HFFc6 (cell line): ENCODE data around the gene KCNJ12. TPM values are rescaled to one million over a fixed set of nuclear protein-coding genes. Genes with fewer than 3 reads are reported as not detected.
"Not testable (repeated sequence)": the region's sequence is repeated elsewhere in the genome, so short reads cannot be mapped to it uniquely, and the experiment has no call there.

Experiments
- DNase-seq: peaks from one replicate; pipeline ENCODE4 v3.0.0-alpha.2; 2018
- H3K27ac Mint-ChIP-seq: 2 replicates; pipeline ENCODE4 v1.8.0; 2020; ENCODE audit warnings: mild to moderate bottlenecking, mixed read lengths
- H3K27me3 Mint-ChIP-seq: 2 replicates; pipeline ENCODE4 v1.8.0; 2021; ENCODE audit warnings: mild to moderate bottlenecking, moderate library complexity, mixed read lengths; ENCODE audit not compliant: insufficient read depth
- H3K36me3 Mint-ChIP-seq: 2 replicates; pipeline ENCODE4 v1.8.0; 2021; ENCODE audit warnings: low read depth, mixed read lengths
- H3K4me1 Mint-ChIP-seq: 2 replicates; pipeline ENCODE4 v1.8.0; 2020; ENCODE audit warnings: low read depth, mixed read lengths
- H3K4me3 Mint-ChIP-seq: 2 replicates; pipeline ENCODE4 v1.8.0; 2020; ENCODE audit warnings: mild to moderate bottlenecking, moderate library complexity, mixed read lengths
- H3K9me3 Mint-ChIP-seq: 2 replicates; pipeline ENCODE4 v1.8.0; 2020; ENCODE audit warnings: mild to moderate bottlenecking, mixed read lengths
- CTCF ChIP-seq: fragments of 200-600 bp; sonication (generic); IDR thresholded peaks from 2 replicates; pipeline ENCODE4 v1.5.0; 2021; ENCODE audit warnings: antibody characterized with exemption, mild to moderate bottlenecking
- total RNA-seq, 6 experiments: library from RNA; stranded (reverse); fragmentation: NEBNext Ultra II Directional; extraction: Animal tissue kit (Norgen Biotek cat#: 25700); gene quantifications; 2 replicates in 1 of 6; 3 replicates in 5 of 6; pipeline ENCODE4 v1.2.3, GENCODE V29; 2021

The KCNJ12 gene
- total RNA-seq, 6 experiments from 2014 or later = not detected

- DNase-seq = no peak
- Mint-ChIP-seq H3K27me3 (peaks cover 5% of the 10 kb centered on the region), H3K36me3 (no peaks in the 10 kb centered on the region), H3K27ac (no peak overlapping the region), H3K4me1 (no peaks in the 10 kb centered on the region), H3K9me3 (no peaks in the 10 kb centered on the region), H3K4me3 (no peak overlapping the region)
- TF ChIP-seq CTCF = no peak
Observed at GRCh38 chr17:21417921-21418320, 41.8 kb downstream of the KCNJ12 start.

DNA sequence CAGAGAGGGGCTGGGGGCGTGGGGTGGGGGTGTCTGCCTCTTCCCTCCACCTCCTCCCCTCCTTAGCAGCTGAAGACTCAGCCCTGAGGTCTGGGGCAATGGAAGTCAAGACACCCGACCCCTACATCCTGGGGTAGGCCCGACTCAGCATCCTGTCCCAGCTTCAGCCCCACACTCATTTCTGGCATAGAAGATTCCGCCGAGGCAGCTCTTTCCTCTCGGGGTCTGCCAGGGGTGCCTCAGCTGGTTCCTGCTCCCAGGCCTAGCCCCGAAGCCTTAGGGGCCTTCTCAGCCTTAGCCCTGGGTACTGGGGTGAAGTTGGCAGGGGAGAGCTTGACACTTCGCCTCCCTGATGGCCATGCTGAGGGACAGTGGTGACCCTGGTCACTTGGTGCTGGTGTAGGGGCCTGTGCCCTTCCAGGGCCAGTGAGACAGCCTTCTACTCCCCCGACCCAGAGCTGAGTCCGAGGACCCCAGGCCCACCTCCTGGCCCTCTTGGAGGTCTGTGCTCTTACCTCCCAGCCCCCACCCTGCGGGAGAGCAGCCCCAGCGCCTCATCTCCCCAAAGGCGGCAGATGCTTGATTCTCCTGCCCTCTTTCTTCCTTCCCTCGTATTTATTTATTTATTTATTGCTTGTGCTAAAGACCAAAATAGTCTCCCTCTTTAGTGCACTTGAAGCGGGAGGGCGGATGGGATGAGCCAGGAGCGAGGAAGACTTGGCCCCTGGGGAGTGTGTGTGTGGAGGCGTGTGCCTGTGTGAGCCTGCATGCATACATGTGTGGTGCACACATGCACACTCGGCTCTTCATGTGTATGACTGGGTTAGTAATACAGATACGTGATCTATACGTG is 42.5 kb downstream of the KCNJ12 start:
- no peak for DNase-seq
- no peak overlapping the region for H3K27ac Mint-ChIP-seq
- peaks cover 7% of the 10 kb centered on the region for H3K27me3 Mint-ChIP-seq
- H3K4me1 Mint-ChIP-seq = no peaks in the 10 kb centered on the region
- no peak overlapping the region for H3K4me3 Mint-ChIP-seq
- no peak for TF ChIP-seq CTCF
- H3K9me3 Mint-ChIP-seq = no peaks in the 10 kb centered on the region
- H3K36me3 Mint-ChIP-seq = no peaks in the 10 kb centered on the region

DNA sequence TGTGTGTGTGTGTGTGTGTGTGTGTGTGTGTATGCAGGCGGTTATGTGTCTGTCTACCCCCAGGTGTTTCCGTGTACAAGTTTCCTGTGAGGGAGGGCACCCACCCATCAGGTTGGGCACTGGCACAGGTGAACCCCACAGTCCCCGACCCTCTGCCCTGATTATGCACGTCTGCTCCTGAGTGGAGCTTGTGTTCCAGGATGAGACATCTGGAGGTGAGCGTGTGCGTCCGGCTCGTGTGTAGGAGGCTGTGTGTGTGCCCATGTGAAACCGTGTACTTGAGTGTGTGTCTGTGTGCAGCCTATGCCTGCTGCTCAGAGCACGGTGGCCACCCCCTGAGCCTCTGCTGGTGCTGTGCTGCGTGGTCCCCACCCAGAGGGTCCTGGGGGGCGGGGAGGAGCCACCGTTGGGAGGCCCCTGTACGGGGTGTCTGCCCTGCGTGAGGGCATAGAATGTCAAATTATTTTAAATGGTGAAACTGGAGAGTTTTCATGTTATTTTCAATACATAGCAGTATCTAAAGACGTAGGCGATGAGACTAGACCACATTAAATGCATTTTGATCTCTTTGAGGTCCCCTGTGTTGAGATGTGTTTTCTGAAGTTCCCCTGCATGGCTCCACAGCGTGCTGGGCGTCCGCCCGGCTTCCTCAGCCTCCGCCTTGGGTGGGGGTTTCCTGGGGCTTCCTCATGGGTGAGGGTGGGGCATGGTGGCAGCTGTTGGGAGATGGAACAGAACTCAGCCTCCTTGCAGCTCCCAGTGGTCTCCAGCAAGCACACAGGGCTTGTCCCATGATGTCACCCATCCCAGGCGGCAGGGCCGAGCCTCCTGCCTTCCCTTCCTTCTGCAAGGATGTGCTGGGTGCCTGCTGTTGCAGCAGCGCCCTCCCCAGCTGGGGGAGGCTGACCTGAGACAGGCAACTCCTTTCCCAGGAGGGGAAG is 43.4 kb downstream of the KCNJ12 start:
- Mint-ChIP-seq H3K9me3 (no peaks in the 10 kb centered on the region), H3K4me1 (no peaks in the 10 kb centered on the region), H3K27ac (no peak overlapping the region), H3K27me3 (peaks cover 7% of the 10 kb centered on the region), H3K36me3 (no peaks in the 10 kb centered on the region), H3K4me3 (no peak overlapping the region)
- TF ChIP-seq CTCF = no peak
- no peak for DNase-seq

DNA sequence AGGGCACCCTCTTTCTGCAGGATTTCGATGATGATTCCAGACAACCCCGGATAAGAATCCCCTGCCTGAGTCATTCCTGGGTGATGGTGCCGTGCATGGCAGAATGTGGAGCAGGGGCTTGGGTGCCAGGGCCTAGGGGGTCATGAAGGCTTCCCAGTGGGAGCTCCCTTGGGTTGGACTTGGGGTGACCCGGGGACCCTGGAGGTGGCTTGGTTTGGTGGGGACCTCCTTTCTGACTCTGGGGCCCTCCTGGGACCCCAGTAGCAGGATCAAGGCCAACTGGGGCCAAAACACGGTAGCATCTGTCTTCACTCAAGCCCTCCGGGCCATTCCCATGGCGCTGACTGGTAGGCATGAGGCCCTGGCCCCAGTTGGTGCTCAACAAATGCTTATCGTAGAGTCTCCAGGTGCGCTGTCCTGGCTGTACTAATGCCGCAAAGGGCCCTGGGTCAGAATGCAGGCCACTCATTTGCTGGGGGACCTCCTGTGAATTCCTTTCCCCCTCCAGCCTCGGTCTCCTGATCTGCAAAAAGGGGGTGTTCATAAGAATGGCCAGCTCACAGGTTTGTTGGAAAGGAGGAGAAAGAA is 44.4 kb downstream of the KCNJ12 start:
- not testable (repeated sequence) for H3K36me3 Mint-ChIP-seq, H3K4me3 Mint-ChIP-seq, H3K4me1 Mint-ChIP-seq, H3K27me3 Mint-ChIP-seq, H3K27ac Mint-ChIP-seq, DNase-seq, H3K9me3 Mint-ChIP-seq

- not testable (repeated sequence) for H3K27ac Mint-ChIP-seq, DNase-seq, H3K36me3 Mint-ChIP-seq, H3K27me3 Mint-ChIP-seq, H3K4me1 Mint-ChIP-seq, H3K9me3 Mint-ChIP-seq, H3K4me3 Mint-ChIP-seq
Observed at GRCh38 chr17:21421421-21422310, 45.5 kb downstream of the KCNJ12 start.

GRCh38 chr17:21422311-21423189 is 46.4 kb downstream of the KCNJ12 start:
- not testable (repeated sequence) for H3K27me3 Mint-ChIP-seq, H3K27ac Mint-ChIP-seq, H3K4me3 Mint-ChIP-seq

GRCh38 chr17:21423190-21423493 is 47.0 kb downstream of the KCNJ12 start:
- H3K4me1 Mint-ChIP-seq, H3K9me3 Mint-ChIP-seq, H3K27ac Mint-ChIP-seq, H3K4me3 Mint-ChIP-seq, H3K36me3 Mint-ChIP-seq, H3K27me3 Mint-ChIP-seq, DNase-seq: not testable (repeated sequence)

More at GRCh38 chr17:21422311-21423189, 46.4 kb downstream of the KCNJ12 start:
- DNase-seq, H3K36me3 Mint-ChIP-seq, H3K4me1 Mint-ChIP-seq, H3K9me3 Mint-ChIP-seq: not testable (repeated sequence)

DNA sequence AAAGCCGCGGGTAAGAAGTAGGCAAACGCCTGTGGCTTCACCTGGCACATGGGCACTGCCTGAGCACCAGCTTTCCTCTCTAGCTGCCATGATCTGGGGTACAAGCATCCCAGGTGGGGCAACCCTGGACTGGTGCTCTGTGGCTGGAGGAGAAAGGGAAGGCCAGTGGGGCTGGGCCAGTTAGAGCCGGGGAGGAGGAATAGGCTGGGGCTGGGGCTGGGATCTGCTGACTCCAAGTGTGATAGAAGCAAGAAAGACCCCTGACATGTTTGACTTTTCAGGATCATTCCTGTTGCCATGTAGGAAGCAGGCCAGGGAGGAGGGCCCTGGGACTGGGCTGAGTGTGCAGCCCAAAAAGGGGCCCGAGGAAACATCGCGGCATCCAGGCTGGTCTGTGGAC is 48.5 kb downstream of the KCNJ12 start:
- peaks cover 23% of the 10 kb centered on the region for H3K4me1 Mint-ChIP-seq
- H3K4me3 Mint-ChIP-seq, H3K36me3 Mint-ChIP-seq, DNase-seq, H3K27ac Mint-ChIP-seq, H3K9me3 Mint-ChIP-seq, H3K27me3 Mint-ChIP-seq: not testable (repeated sequence)
